ENCODE measurements around the gene DNAJC3. TPM values are rescaled to one million over a fixed set of nuclear protein-coding genes. Genes with fewer than 3 reads are reported as not detected.
"Not testable (repeated sequence)": the region's sequence is repeated elsewhere in the genome, so short reads cannot be mapped to it uniquely, and the experiment has no call there.

The DNAJC3 gene
- total RNA-seq, 1 donor: 65.8 TPM

GRCh38 chr13:95787356-95788099, 110.6 kb downstream of the DNAJC3 start:
- H3K4me3 ChIP-seq (ENCODE audit: low read depth, low read length): no peak overlapping the region
- no peak for TF ChIP-seq CTCF (IDR thresholded peaks at IDR 0.05; ENCODE audit: insufficient read depth, low read length)
- DNase-seq (ENCODE audit: low read depth): no peak

- TF ChIP-seq CTCF (IDR thresholded peaks at IDR 0.05; ENCODE audit: insufficient read depth, low read length): no peak
- no peak for DNase-seq (ENCODE audit: low read depth)
- H3K4me3 ChIP-seq (ENCODE audit: low read depth, low read length): no peak overlapping the region
These were observed 111.1 kb downstream of the DNAJC3 start for GRCh38 chr13:95788100-95788463.

- DNase-seq (ENCODE audit: low read depth); H3K4me3 ChIP-seq (ENCODE audit: low read depth, low read length): not testable (repeated sequence)
These were observed 112.4 kb downstream of the DNAJC3 start for GRCh38 chr13:95789315-95789714.

GRCh38 chr13:95791084-95791722, 114.3 kb downstream of the DNAJC3 start:
- no peak overlapping the region for H3K4me3 ChIP-seq (ENCODE audit: low read depth, low read length)
- no peak for DNase-seq (ENCODE audit: low read depth)
- no peak for TF ChIP-seq CTCF (IDR thresholded peaks at IDR 0.05; ENCODE audit: insufficient read depth, low read length)

GRCh38 chr13:95793018-95793555, 116.1 kb downstream of the DNAJC3 start:
- no peak overlapping the region for H3K4me3 ChIP-seq (ENCODE audit: low read depth, low read length)
- no peak for TF ChIP-seq CTCF (IDR thresholded peaks at IDR 0.05; ENCODE audit: insufficient read depth, low read length)
- DNase-seq (ENCODE audit: low read depth): peak; percentile 9

- no peak for DNase-seq (ENCODE audit: low read depth)
- no peak overlapping the region for H3K4me3 ChIP-seq (ENCODE audit: low read depth, low read length)
- no peak for TF ChIP-seq CTCF (IDR thresholded peaks at IDR 0.05; ENCODE audit: insufficient read depth, low read length)
These were observed 116.8 kb downstream of the DNAJC3 start for GRCh38 chr13:95793781-95794180.

GRCh38 chr13:95797016-95797415, 120.1 kb downstream of the DNAJC3 start:
- no peak for DNase-seq (ENCODE audit: low read depth)
- no peak for TF ChIP-seq CTCF (IDR thresholded peaks at IDR 0.05; ENCODE audit: insufficient read depth, low read length)
- H3K4me3 ChIP-seq (ENCODE audit: low read depth, low read length): no peak overlapping the region

Measured in fibroblast of the aortic adventitia (primary cell).